Ammon's horn (tissue), 1 donor: ENCODE measurements around the gene UBE2E1.

ENCODE experiments used
- DNase-seq: peaks from one replicate; pipeline ENCODE4 v3.0.0-alpha.2; 2016; ENCODE audit warnings: low spot score

UBE2E1 gene

GRCh38 chr3:23820888-23821287 lies 15.1 kb downstream of the UBE2E1 start:
- DNase-seq: no peak

GRCh38 chr3:23821858-23822257 lies 16.1 kb downstream of the UBE2E1 start:
- no peak for DNase-seq

GRCh38 chr3:23822559-23822958 lies 16.8 kb downstream of the UBE2E1 start:
- DNase-seq: no peak

- no peak for DNase-seq
Observed at GRCh38 chr3:23823620-23824019, 17.9 kb downstream of the UBE2E1 start.

GRCh38 chr3:23824699-23825444 lies 19.1 kb downstream of the UBE2E1 start:
- no peak for DNase-seq

- DNase-seq: no peak
Observed at GRCh38 chr3:23825802-23826201, 20.0 kb downstream of the UBE2E1 start.

GRCh38 chr3:23826382-23827064 lies 20.8 kb downstream of the UBE2E1 start:
- DNase-seq: peak; percentile 51

GRCh38 chr3:23829242-23829934 lies 23.6 kb downstream of the UBE2E1 start:
- DNase-seq: no peak

GRCh38 chr3:23830869-23831484 lies 25.2 kb downstream of the UBE2E1 start:
- no peak for DNase-seq

- DNase-seq: no peak
Observed at GRCh38 chr3:23831517-23832394, 26.0 kb downstream of the UBE2E1 start.

- DNase-seq: no peak
Observed at GRCh38 chr3:23832523-23832922, 26.8 kb downstream of the UBE2E1 start.

- DNase-seq: no peak
Observed at GRCh38 chr3:23834082-23834870, 28.5 kb downstream of the UBE2E1 start.

GRCh38 chr3:23835087-23835486 lies 29.3 kb downstream of the UBE2E1 start:
- no peak for DNase-seq

- DNase-seq: no peak
Observed at GRCh38 chr3:23835802-23836201, 30.0 kb downstream of the UBE2E1 start.

- DNase-seq: no peak
Observed at GRCh38 chr3:23836536-23837230, 30.9 kb downstream of the UBE2E1 start.

GRCh38 chr3:23837286-23837685 lies 31.5 kb downstream of the UBE2E1 start:
- no peak for DNase-seq

GRCh38 chr3:23837691-23838090 lies 31.9 kb downstream of the UBE2E1 start:
- no peak for DNase-seq

- no peak for DNase-seq
Observed at GRCh38 chr3:23840521-23840920, 34.8 kb downstream of the UBE2E1 start.

GRCh38 chr3:23843869-23844268 lies 38.1 kb downstream of the UBE2E1 start:
- no peak for DNase-seq
